HCT116 (cell line): ENCODE results near the gene ZMYM2. TPM values are rescaled to one million over a fixed set of nuclear protein-coding genes. Genes with fewer than 3 reads are reported as not detected.

Experiments used
- ATAC-seq: fragments of 200-7000 bp; cut with Tn5 transposase; 2 replicates; pipeline ENCODE4 v1.9.1; 2020; ENCODE audit warnings: mild to moderate bottlenecking, moderate library complexity
- BruUV-seq: library from RNA; stranded (reverse); fragments of 400-500 nt; replicated peaks from 2 replicates; lab custom pipeline; 2021; lab: Mats Ljungman, UMichigan
- CTCF ChIA-PET: fragments of 300-600 bp; sonication (Branson Sonifier 250); formaldehyde crosslinking; loops from one replicate; lab custom pipeline; 2021; ENCODE audit warnings: antibody characterized with exemption; lab: Charles Lee
- POLR2A ChIA-PET: fragments of 300-600, 350-600 bp; sonication (Branson Sonifier 250); formaldehyde crosslinking; loops from one replicate; lab custom pipeline; 2021; ENCODE audit warnings: antibody characterized with exemption; lab: Charles Lee
- RAD21 ChIA-PET, 2 experiments: fragments of 300-600 bp; sonication (Branson Sonifier 250); formaldehyde crosslinking; loops; one replicate each; lab custom pipeline; 2023; ENCODE audit warnings: low total read pairs in 2 of 2; ENCODE audit not compliant: uncharacterized antibody in 2 of 2, unreplicated experiment in 2 of 2, low non-redundant PET in 1 of 2; lab: Charles Lee
- DNase-seq: peaks from one replicate; pipeline ENCODE4 v3.0.0-alpha.2; 2010; ENCODE audit warnings: low read depth, low spot score
- H2AFZ ChIP-seq: fragments of 200-600 bp; shearing (Covaris generic), sonication (generic); 2 replicates; pipeline ENCODE4 v1.6.1; 2017; ENCODE audit warnings: low read depth, mixed run types, mixed read lengths, antibody characterized with exemption, low read length; ENCODE audit not compliant: poor library complexity, severe bottlenecking
- H3K27ac ChIP-seq: 2 replicates; pipeline ENCODE4 v1.5.1; 2012; ENCODE audit warnings: low read depth, low read length
- H3K27me3 ChIP-seq: fragments of 200-600 bp; sonication (generic); 2 replicates; pipeline ENCODE4 v1.6.1; 2016; ENCODE audit warnings: mixed run types, low read length, mixed read lengths; ENCODE audit not compliant: insufficient read depth
- H3K36me3 ChIP-seq, 2 experiments: fragments of 200-500 bp in 1 of 2; fragments of 200-600 bp in 1 of 2; sonication (Bioruptor generic) in 1 of 2; sonication (generic) in 1 of 2; 2 replicates each; pipeline versions ENCODE4 v1.5.1 to v1.6.1; 2014 to 2016; ENCODE audit warnings: low read length in 2 of 2, inconsistent platforms in 1 of 2, mixed read lengths in 1 of 2, mixed run types in 1 of 2; ENCODE audit not compliant: insufficient read depth in 2 of 2, control insufficient read depth in 1 of 2
- H3K4me1 ChIP-seq, 2 experiments: fragments of 200-600 bp in 1 of 2; sonication (generic) in 1 of 2; 2 replicates each; pipeline versions ENCODE4 v1.5.1 to v1.6.1; 2012 to 2017; ENCODE audit warnings: low read length in 2 of 2, inconsistent platforms in 1 of 2, mild to moderate bottlenecking in 1 of 2, mixed read lengths in 1 of 2, mixed run types in 1 of 2, moderate library complexity in 1 of 2; ENCODE audit not compliant: insufficient read depth in 2 of 2, control insufficient read depth in 1 of 2
- H3K4me2 ChIP-seq: fragments of 200-600 bp; sonication (generic); 2 replicates; pipeline ENCODE4 v1.6.1; 2017; ENCODE audit warnings: mixed run types, low read length, mixed read lengths
- H3K4me3 ChIP-seq, 2 experiments: fragments of 200-600 bp in 1 of 2; sonication (generic) in 1 of 2; replicated peaks in 1 of 2; 2 replicates each; pipeline ENCODE4 v1.5.1; 2011 to 2016; ENCODE audit warnings: low read length in 2 of 2, control low read depth in 1 of 2, low read depth in 1 of 2, mild to moderate bottlenecking in 1 of 2, mixed read lengths in 1 of 2, mixed run types in 1 of 2
- H3K79me2 ChIP-seq: fragments of 200-600 bp; sonication (generic); 2 replicates; pipeline ENCODE4 v1.6.1; 2017; ENCODE audit warnings: mild to moderate bottlenecking, mixed run types, low read length, moderate library complexity, mixed read lengths; ENCODE audit not compliant: insufficient read depth
- H3K9ac ChIP-seq: fragments of 200-600 bp; sonication (generic); 2 replicates; pipeline ENCODE4 v1.6.1; 2016; ENCODE audit warnings: low read length, mixed read lengths
- H3K9me2 ChIP-seq: fragments of 200-600 bp; sonication (generic), shearing (Covaris generic); 2 replicates; pipeline ENCODE4 v1.6.1; 2017; ENCODE audit warnings: mixed run types, mild to moderate bottlenecking, moderate library complexity; ENCODE audit not compliant: insufficient read depth
- H3K9me3 ChIP-seq, 2 experiments: fragments of 200-500 bp in 1 of 2; fragments of 200-600 bp in 1 of 2; sonication (Bioruptor generic) in 1 of 2; sonication (generic) in 1 of 2; 2 replicates each; pipeline ENCODE4 v1.6.1; 2014 to 2017; ENCODE audit warnings: low read length in 2 of 2, mixed read lengths in 2 of 2, inconsistent platforms in 1 of 2, low read depth in 1 of 2, mild to moderate bottlenecking in 1 of 2, mixed run types in 1 of 2, moderate library complexity in 1 of 2; ENCODE audit not compliant: control insufficient read depth in 1 of 2, insufficient read depth in 1 of 2
- H4K20me1 ChIP-seq: fragments of 200-600 bp; sonication (generic), shearing (Covaris generic); 2 replicates; pipeline ENCODE4 v1.6.1; 2017; ENCODE audit warnings: mixed run types, mild to moderate bottlenecking, moderate library complexity; ENCODE audit not compliant: insufficient read depth
- CBX3 ChIP-seq: IDR thresholded peaks from 2 replicates; pipeline ENCODE4 v1.6.1; 2012; ENCODE audit warnings: low read depth
- CEBPB ChIP-seq: IDR thresholded peaks from 2 replicates; pipeline ENCODE4 v1.6.1; 2012; ENCODE audit warnings: low read depth
- EGR1 ChIP-seq: IDR thresholded peaks from 2 replicates; pipeline ENCODE4 v1.6.1; 2012; ENCODE audit warnings: low read depth
- EZH2 ChIP-seq: fragments of 200-600 bp; sonication (generic); IDR thresholded peaks from 2 replicates; pipeline ENCODE4 v1.6.1; 2017; ENCODE audit warnings: antibody characterized with exemption, mixed run types
- EZH2phosphoT487 ChIP-seq: fragments of 200-600 bp; IDR thresholded peaks from 2 replicates; pipeline ENCODE4 v1.6.1; 2018; ENCODE audit warnings: antibody characterized with exemption, borderline replicate concordance
- FOSL1 ChIP-seq: IDR thresholded peaks from 2 replicates; pipeline ENCODE4 v1.6.1; 2012; ENCODE audit warnings: low read depth
- JUND ChIP-seq: IDR thresholded peaks from 2 replicates; pipeline ENCODE4 v1.6.1; 2012
- POLR2A ChIP-seq: IDR thresholded peaks from 2 replicates; pipeline ENCODE4 v1.7.0; 2011; ENCODE audit warnings: borderline replicate concordance; ENCODE audit not compliant: insufficient read depth, insufficient read length; ENCODE audit errors: extremely low read depth
- RAD21 ChIP-seq: IDR thresholded peaks from 2 replicates; pipeline ENCODE4 v1.6.1; 2012; ENCODE audit warnings: low read depth, mild to moderate bottlenecking
- SRF ChIP-seq: IDR thresholded peaks from 2 replicates; pipeline ENCODE4 v1.6.1; 2012; ENCODE audit warnings: low read depth
- TCF7L2 ChIP-seq: IDR thresholded peaks from 2 replicates; pipeline ENCODE4 v1.7.0; 2011; ENCODE audit warnings: borderline replicate concordance, inconsistent platforms; ENCODE audit not compliant: insufficient read depth, insufficient read length; ENCODE audit errors: extremely low read depth
- YY1 ChIP-seq: IDR thresholded peaks from 2 replicates; pipeline ENCODE4 v1.6.1; 2011; ENCODE audit warnings: low read length, low read depth, moderate library complexity, mild to moderate bottlenecking; ENCODE audit not compliant: insufficient replicate concordance; ENCODE audit errors: extremely low read depth
- ZFX ChIP-seq: fragments of 450-650 bp; IDR thresholded peaks from 2 replicates; pipeline ENCODE4 v1.6.1; 2017
- ZNF274 ChIP-seq: fragments of 200-500 bp; sonication (Bioruptor generic); IDR thresholded peaks from 2 replicates; pipeline ENCODE4 v1.6.1; 2014; ENCODE audit warnings: mild to moderate bottlenecking, low read depth, low read length, inconsistent platforms
- intact Hi-C: fragments of 100-400 bp; cut with micrococcal nuclease; formaldehyde crosslinking; loops from 2 replicates; pipeline ENCODE4 v1.10.0; 2022
- total RNA-seq: library from RNA; stranded (reverse); gene quantifications from one replicate; pipeline ENCODE4 v1.2.1, GENCODE V29; 2021; ENCODE audit not compliant: unreplicated experiment
- TF ChIP-seq, protein P1 (sequence below): IDR thresholded peaks from 2 replicates; pipeline ENCODE4 v1.6.1; 2012
- TF ChIP-seq, protein P2 (sequence below): IDR thresholded peaks from 2 replicates; pipeline ENCODE4 v1.6.1; 2012; ENCODE audit warnings: low read depth
- TF ChIP-seq, protein P3 (sequence below): IDR thresholded peaks from 2 replicates; pipeline ENCODE4 v1.6.1; 2011; ENCODE audit warnings: mild to moderate bottlenecking, low read length, moderate library complexity; ENCODE audit not compliant: insufficient replicate concordance; ENCODE audit errors: extremely low read depth
- TF ChIP-seq, protein P4 (sequence below), 3 experiments: fragments of 200-600 bp in 1 of 3; sonication (generic) in 1 of 3; IDR thresholded peaks in 2 of 3; conservative IDR thresholded peaks in 1 of 3; 2 replicates each; pipeline ENCODE4 v1.5.1; 2012 to 2017; ENCODE audit warnings: low read depth in 2 of 3, low read length in 2 of 3, antibody characterized with exemption in 1 of 3, borderline replicate concordance in 1 of 3, control low read depth in 1 of 3, mild to moderate bottlenecking in 1 of 3, mixed read lengths in 1 of 3, mixed run types in 1 of 3, moderate library complexity in 1 of 3; ENCODE audit not compliant: insufficient read depth in 1 of 3
- TF ChIP-seq, protein P5 (sequence below): IDR thresholded peaks from 2 replicates; pipeline ENCODE4 v1.6.1; 2012

The ZMYM2 gene
- total RNA-seq, 1 experiment from 2014 or later: 53.0 TPM

DNA sequence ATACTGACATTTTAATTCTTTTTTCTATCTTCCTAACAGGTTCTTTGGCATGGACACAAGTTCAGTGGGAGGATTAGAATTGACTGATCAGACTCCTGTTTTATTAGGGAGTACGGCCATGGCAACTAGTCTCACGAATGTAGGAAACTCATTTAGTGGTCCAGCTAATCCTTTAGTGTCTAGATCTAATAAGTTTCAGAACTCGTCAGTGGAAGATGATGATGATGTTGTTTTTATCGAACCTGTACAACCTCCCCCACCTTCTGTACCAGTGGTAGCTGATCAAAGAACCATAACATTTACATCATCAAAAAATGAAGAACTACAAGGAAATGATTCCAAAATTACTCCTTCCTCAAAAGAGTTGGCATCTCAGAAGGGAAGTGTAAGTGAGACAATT, 34.5 kb downstream of the ZMYM2 start:
- intact Hi-C loops: no loop called here
- no peak overlapping the region for H3K9ac ChIP-seq
- H3K27me3 ChIP-seq: no peaks in the 10 kb centered on the region
- no peak for ATAC-seq
- peaks cover 11 to 27% of the 10 kb centered on the region in 2 experiments; a peak in 3 of 4 replicates for H3K36me3 ChIP-seq
- no peak overlapping the region for H3K27ac ChIP-seq
- TF ChIP-seq JUND (no peak), POLR2A (no peak), ZNF274 (no peak), SRF (no peak), TCF7L2 (no peak), CEBPB (no peak), FOSL1 (no peak), YY1 (no peak), RAD21 (no peak), EZH2 (no peak), CBX3 (no peak), EGR1 (no peak), EZH2phosphoT487 (no peak), ZFX (no peak)
- TF ChIP-seq, protein P1, sequence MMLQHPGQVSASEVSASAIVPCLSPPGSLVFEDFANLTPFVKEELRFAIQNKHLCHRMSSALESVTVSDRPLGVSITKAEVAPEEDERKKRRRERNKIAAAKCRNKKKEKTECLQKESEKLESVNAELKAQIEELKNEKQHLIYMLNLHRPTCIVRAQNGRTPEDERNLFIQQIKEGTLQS: no peak
- TF ChIP-seq, protein P2, sequence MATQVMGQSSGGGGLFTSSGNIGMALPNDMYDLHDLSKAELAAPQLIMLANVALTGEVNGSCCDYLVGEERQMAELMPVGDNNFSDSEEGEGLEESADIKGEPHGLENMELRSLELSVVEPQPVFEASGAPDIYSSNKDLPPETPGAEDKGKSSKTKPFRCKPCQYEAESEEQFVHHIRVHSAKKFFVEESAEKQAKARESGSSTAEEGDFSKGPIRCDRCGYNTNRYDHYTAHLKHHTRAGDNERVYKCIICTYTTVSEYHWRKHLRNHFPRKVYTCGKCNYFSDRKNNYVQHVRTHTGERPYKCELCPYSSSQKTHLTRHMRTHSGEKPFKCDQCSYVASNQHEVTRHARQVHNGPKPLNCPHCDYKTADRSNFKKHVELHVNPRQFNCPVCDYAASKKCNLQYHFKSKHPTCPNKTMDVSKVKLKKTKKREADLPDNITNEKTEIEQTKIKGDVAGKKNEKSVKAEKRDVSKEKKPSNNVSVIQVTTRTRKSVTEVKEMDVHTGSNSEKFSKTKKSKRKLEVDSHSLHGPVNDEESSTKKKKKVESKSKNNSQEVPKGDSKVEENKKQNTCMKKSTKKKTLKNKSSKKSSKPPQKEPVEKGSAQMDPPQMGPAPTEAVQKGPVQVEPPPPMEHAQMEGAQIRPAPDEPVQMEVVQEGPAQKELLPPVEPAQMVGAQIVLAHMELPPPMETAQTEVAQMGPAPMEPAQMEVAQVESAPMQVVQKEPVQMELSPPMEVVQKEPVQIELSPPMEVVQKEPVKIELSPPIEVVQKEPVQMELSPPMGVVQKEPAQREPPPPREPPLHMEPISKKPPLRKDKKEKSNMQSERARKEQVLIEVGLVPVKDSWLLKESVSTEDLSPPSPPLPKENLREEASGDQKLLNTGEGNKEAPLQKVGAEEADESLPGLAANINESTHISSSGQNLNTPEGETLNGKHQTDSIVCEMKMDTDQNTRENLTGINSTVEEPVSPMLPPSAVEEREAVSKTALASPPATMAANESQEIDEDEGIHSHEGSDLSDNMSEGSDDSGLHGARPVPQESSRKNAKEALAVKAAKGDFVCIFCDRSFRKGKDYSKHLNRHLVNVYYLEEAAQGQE: no peak
- TF ChIP-seq, protein P3, sequence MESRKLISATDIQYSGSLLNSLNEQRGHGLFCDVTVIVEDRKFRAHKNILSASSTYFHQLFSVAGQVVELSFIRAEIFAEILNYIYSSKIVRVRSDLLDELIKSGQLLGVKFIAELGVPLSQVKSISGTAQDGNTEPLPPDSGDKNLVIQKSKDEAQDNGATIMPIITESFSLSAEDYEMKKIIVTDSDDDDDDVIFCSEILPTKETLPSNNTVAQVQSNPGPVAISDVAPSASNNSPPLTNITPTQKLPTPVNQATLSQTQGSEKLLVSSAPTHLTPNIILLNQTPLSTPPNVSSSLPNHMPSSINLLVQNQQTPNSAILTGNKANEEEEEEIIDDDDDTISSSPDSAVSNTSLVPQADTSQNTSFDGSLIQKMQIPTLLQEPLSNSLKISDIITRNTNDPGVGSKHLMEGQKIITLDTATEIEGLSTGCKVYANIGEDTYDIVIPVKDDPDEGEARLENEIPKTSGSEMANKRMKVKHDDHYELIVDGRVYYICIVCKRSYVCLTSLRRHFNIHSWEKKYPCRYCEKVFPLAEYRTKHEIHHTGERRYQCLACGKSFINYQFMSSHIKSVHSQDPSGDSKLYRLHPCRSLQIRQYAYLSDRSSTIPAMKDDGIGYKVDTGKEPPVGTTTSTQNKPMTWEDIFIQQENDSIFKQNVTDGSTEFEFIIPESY: no peak
- TF ChIP-seq, protein P4, sequence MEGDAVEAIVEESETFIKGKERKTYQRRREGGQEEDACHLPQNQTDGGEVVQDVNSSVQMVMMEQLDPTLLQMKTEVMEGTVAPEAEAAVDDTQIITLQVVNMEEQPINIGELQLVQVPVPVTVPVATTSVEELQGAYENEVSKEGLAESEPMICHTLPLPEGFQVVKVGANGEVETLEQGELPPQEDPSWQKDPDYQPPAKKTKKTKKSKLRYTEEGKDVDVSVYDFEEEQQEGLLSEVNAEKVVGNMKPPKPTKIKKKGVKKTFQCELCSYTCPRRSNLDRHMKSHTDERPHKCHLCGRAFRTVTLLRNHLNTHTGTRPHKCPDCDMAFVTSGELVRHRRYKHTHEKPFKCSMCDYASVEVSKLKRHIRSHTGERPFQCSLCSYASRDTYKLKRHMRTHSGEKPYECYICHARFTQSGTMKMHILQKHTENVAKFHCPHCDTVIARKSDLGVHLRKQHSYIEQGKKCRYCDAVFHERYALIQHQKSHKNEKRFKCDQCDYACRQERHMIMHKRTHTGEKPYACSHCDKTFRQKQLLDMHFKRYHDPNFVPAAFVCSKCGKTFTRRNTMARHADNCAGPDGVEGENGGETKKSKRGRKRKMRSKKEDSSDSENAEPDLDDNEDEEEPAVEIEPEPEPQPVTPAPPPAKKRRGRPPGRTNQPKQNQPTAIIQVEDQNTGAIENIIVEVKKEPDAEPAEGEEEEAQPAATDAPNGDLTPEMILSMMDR (IDR thresholded peaks at IDR 0.05 in 2 of 3, conservative IDR thresholded peaks at IDR 0.05 in 1 of 3; ENCODE audit: borderline replicate concordance in 1 of 3, insufficient read depth in 1 of 3, low read depth in 2 of 3, low read length in 2 of 3): no peak
- TF ChIP-seq, protein P5, sequence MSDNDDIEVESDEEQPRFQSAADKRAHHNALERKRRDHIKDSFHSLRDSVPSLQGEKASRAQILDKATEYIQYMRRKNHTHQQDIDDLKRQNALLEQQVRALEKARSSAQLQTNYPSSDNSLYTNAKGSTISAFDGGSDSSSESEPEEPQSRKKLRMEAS: no peak
- TF ChIP-seq, all 23 proteins: peak for 0
- H3K4me2 ChIP-seq: no peak overlapping the region
- POLR2A ChIA-PET: no interaction called here
- peaks cover 89% of the 10 kb centered on the region for H3K79me2 ChIP-seq
- no peak overlapping the region for H3K4me3 ChIP-seq
- no peak overlapping the region for H2AFZ ChIP-seq
- RAD21 ChIA-PET: no interaction called here
- H3K9me3 ChIP-seq: no peaks in the 10 kb centered on the region
- no peaks in the 10 kb centered on the region for H4K20me1 ChIP-seq
- H3K9me2 ChIP-seq: no peaks in the 10 kb centered on the region
- no peaks in the 10 kb centered on the region for H3K4me1 ChIP-seq
- CTCF ChIA-PET: no interaction called here
- no peak for DNase-seq
- no TSS peak for BruUV-seq
